Measurements from ENCODE around the gene ALDH1A3.

The ALDH1A3 gene

DNA sequence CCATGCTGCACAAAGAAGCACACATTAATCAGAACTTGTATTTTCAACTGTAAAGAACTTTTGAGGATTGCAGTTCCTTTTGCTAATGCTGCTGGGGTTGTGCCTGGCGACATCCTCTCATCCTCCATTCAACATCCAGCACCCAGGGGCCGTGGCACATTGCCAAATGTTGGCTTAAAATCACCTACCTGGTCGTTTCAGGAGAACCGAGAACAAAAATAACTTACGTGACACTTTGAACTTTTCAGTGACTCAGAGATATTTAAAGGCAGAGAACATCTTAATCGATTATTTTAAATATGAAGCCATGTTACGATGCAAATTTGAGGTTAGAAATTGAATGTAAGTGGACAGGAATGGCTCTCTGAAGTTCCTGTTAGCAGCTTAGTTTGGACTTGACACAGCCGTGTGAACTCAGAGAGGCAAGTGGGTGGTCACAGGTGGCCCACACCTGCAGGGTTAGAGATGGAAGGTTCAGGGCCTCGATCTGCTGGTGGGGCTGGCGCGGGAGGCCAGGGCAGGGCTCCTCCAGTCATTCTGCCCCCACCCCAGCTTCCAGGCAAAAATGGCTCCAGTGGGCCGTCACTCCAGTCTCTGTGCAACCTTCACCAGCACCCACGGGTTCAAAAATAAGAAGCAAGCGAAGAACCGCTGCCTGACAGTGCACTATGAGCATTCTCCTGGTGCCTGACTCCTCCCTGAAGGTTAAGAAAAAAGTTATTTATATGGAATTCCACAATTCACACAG lies 51.7 kb downstream of the ALDH1A3 start:
- no peaks in the 10 kb centered on the region for H3K4me1 ChIP-seq
- no peaks in the 10 kb centered on the region for H3K9me3 ChIP-seq
- H3K4me3 ChIP-seq (ENCODE audit: low read depth, low read length): no peak overlapping the region
- H3K27me3 ChIP-seq: no peaks in the 10 kb centered on the region
- no peaks in the 10 kb centered on the region for H3K36me3 ChIP-seq
- DNase-seq: no peak
- TF ChIP-seq, protein P1, sequence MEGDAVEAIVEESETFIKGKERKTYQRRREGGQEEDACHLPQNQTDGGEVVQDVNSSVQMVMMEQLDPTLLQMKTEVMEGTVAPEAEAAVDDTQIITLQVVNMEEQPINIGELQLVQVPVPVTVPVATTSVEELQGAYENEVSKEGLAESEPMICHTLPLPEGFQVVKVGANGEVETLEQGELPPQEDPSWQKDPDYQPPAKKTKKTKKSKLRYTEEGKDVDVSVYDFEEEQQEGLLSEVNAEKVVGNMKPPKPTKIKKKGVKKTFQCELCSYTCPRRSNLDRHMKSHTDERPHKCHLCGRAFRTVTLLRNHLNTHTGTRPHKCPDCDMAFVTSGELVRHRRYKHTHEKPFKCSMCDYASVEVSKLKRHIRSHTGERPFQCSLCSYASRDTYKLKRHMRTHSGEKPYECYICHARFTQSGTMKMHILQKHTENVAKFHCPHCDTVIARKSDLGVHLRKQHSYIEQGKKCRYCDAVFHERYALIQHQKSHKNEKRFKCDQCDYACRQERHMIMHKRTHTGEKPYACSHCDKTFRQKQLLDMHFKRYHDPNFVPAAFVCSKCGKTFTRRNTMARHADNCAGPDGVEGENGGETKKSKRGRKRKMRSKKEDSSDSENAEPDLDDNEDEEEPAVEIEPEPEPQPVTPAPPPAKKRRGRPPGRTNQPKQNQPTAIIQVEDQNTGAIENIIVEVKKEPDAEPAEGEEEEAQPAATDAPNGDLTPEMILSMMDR (IDR thresholded peaks at IDR 0.05; ENCODE audit: low read depth, low read length): no peak

DNA sequence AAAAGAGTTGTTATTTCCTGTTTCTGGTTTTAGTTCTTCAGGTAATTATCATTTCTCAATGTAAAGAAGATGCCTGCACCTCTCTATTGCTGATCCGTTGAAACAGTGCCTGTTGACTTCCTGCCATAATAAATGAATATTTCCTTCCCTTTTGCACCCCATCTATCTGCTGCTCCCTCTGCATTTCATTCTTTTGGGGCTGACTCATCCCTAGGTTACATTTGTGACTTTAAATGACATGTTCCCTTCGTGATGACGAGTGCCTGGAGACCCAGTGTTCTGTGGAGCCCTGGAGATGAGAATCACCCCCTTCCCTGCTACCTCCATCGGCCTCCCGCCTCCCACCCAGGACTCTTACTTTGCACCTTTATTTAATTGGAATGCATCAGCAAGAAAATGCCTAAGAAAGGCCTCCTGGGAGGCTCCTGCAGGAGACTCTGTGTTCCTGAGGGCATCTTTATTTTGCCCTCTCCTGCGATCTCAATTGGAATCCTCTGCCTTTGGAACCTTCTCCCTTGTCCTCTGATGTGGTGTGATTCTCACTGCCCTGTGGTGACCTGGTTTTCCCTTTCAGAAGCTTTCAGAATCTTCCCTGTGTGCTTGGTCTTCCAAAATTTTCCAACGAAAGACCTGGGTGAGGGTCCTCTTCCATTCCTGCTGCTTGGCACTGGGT lies 53.2 kb downstream of the ALDH1A3 start:
- Histone ChIP-seq H3K9me3 (no peaks in the 10 kb centered on the region), H3K4me3 (ENCODE audit: low read depth, low read length) (no peak overlapping the region), H3K4me1 (no peaks in the 10 kb centered on the region), H3K27me3 (no peaks in the 10 kb centered on the region), H3K36me3 (no peaks in the 10 kb centered on the region)
- no peak for DNase-seq
- TF ChIP-seq, protein P1 (IDR thresholded peaks at IDR 0.05; ENCODE audit: low read depth, low read length): no peak

GRCh38 chr15:100934166-100934565 lies 54.5 kb downstream of the ALDH1A3 start:
- no peak overlapping the region for H3K4me3 ChIP-seq (ENCODE audit: low read depth, low read length)
- no peaks in the 10 kb centered on the region for H3K9me3 ChIP-seq
- DNase-seq: no peak
- H3K27me3 ChIP-seq: no peaks in the 10 kb centered on the region; the same call in 1 of the 2 replicates
- TF ChIP-seq, protein P1 (IDR thresholded peaks at IDR 0.05; ENCODE audit: low read depth, low read length): no peak
- H3K4me1 ChIP-seq: no peaks in the 10 kb centered on the region
- H3K36me3 ChIP-seq: no peaks in the 10 kb centered on the region

DNA sequence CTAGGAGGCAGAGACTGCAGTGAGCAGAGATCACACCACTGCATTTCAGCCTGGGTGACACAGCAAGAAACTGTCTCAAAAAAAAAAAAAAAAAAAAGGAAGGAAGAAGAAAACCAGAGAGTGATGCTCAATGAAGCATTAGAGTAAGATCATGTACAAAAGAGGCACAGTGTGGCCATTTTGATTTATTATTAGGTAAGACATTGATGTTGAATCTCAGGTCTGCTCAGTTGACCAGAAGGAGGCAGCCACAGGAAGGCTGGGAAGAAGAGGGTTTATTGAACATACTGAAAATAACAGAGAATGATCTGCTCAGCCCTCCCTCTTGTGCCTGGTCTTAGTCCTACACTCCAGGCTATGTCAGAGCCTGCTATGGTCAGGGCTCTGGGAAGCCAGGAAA lies 55.1 kb downstream of the ALDH1A3 start:
- TF ChIP-seq, protein P1 (IDR thresholded peaks at IDR 0.05; ENCODE audit: low read depth, low read length): 0 out of 2 replicates have a peak, but pooled peaks have one; percentile 9
- no peak for DNase-seq
- H3K27me3 ChIP-seq: no peaks in the 10 kb centered on the region; the same call in 1 of the 2 replicates
- no peaks in the 10 kb centered on the region for H3K4me1 ChIP-seq
- H3K9me3 ChIP-seq: no peaks in the 10 kb centered on the region
- H3K4me3 ChIP-seq (ENCODE audit: low read depth, low read length): no peak overlapping the region
- no peaks in the 10 kb centered on the region for H3K36me3 ChIP-seq

DNA sequence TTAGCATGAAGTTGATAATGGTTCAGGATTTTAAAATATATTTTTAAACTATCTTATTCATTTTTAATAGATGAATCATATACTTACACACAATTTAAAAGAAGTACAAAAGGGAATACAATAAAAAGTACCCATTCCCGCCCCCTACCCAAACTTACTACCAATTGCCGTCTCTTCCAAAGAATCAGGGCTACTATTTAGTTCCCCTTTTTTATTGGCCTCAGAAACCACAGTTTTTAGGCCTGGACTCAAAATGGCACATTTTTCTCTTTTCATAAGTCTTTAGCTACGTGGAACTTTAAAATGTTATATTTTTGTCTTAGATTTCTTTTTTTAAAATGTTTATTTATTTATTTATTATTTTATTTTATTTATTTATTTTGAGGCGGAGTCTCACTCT lies 57.5 kb downstream of the ALDH1A3 start:
- TF ChIP-seq, protein P1 (IDR thresholded peaks at IDR 0.05; ENCODE audit: low read depth, low read length): no peak
- no peak for DNase-seq
- H3K4me1 ChIP-seq: no peaks in the 10 kb centered on the region
- H3K27me3 ChIP-seq: no peaks in the 10 kb centered on the region; the same call in 1 of the 2 replicates
- no peak overlapping the region for H3K4me3 ChIP-seq (ENCODE audit: low read depth, low read length)
- no peaks in the 10 kb centered on the region for H3K36me3 ChIP-seq
- H3K9me3 ChIP-seq: no peaks in the 10 kb centered on the region

GRCh38 chr15:100939791-100940190 lies 60.2 kb downstream of the ALDH1A3 start:
- TF ChIP-seq, protein P1 (IDR thresholded peaks at IDR 0.05; ENCODE audit: low read depth, low read length): no peak
- DNase-seq: no peak
- Histone ChIP-seq H3K27me3 (no peaks in the 10 kb centered on the region; the same call in 1 of the 2 replicates), H3K9me3 (no peaks in the 10 kb centered on the region), H3K4me3 (ENCODE audit: low read depth, low read length) (no peak overlapping the region), H3K4me1 (no peaks in the 10 kb centered on the region), H3K36me3 (no peaks in the 10 kb centered on the region)
